Liver (tissue), 9 donors: ENCODE data around the gene KRR1. TPM values are rescaled to one million over a fixed set of nuclear protein-coding genes. Genes with fewer than 3 reads are reported as not detected.
"Not testable (repeated sequence)": the region's sequence is repeated elsewhere in the genome, so short reads cannot be mapped to it uniquely, and the experiment has no call there.

Experiments
- DNase-seq: peaks from one replicate; pipeline ENCODE4 v3.0.0-alpha.2; 2017; ENCODE audit warnings: low spot score
- H3K27ac ChIP-seq, 2 donors: one replicate each; pipeline ENCODE4 v1.7.0; 2013; ENCODE audit warnings: inconsistent platforms in 2 of 2, low read length in 2 of 2, control low read depth in 1 of 2, low read depth in 1 of 2, mild to moderate bottlenecking in 1 of 2
- H3K27me3 ChIP-seq, 4 donors: one replicate each; pipeline versions ENCODE4 v1.6.1 to v1.7.0; 2013; ENCODE audit warnings: low read length in 3 of 4, inconsistent platforms in 1 of 4, mild to moderate bottlenecking in 1 of 4, moderate library complexity in 1 of 4; ENCODE audit not compliant: control insufficient read depth in 4 of 4, insufficient read depth in 4 of 4
- H3K36me3 ChIP-seq, 4 donors: one replicate each; pipeline versions ENCODE4 v1.6.1 to v1.7.0; 2013; ENCODE audit warnings: low read length in 3 of 4, mild to moderate bottlenecking in 3 of 4, low read depth in 1 of 4, moderate library complexity in 1 of 4; ENCODE audit not compliant: control insufficient read depth in 4 of 4, insufficient read depth in 3 of 4
- H3K4me1 ChIP-seq, 4 donors: one replicate each; pipeline versions ENCODE4 v1.6.1 to v1.7.0; 2013; ENCODE audit warnings: low read length in 3 of 4, mild to moderate bottlenecking in 3 of 4, moderate library complexity in 1 of 4; ENCODE audit not compliant: control insufficient read depth in 4 of 4, insufficient read depth in 4 of 4
- H3K4me3 ChIP-seq, 3 donors: one replicate each; pipeline versions ENCODE4 v1.6.1 to v1.7.0; 2013; ENCODE audit warnings: low read length in 3 of 3, control low read depth in 1 of 3, low read depth in 1 of 3, mild to moderate bottlenecking in 1 of 3
- H3K9ac ChIP-seq, 2 donors: one replicate each; pipeline ENCODE4 v1.7.0; 2013; ENCODE audit warnings: low read length in 2 of 2, mild to moderate bottlenecking in 2 of 2, moderate library complexity in 2 of 2, control low read depth in 1 of 2, low read depth in 1 of 2
- H3K9me3 ChIP-seq, 4 donors: one replicate each; pipeline versions ENCODE4 v1.6.1 to v1.7.0; 2013; ENCODE audit warnings: low read length in 3 of 4; ENCODE audit not compliant: control insufficient read depth in 4 of 4
- ATF3 ChIP-seq: IDR thresholded peaks from 2 replicates; pipeline ENCODE4 v1.6.1; 2016; ENCODE audit warnings: antibody characterized with exemption
- CTCF ChIP-seq: fragments of 150-350 bp; IDR thresholded peaks from 2 replicates; pipeline ENCODE4 v1.5.1; 2017; ENCODE audit warnings: improper control_type of control experiment, low read depth, low read length; ENCODE audit not compliant: missing input control
- EGR1 ChIP-seq, 2 donors: IDR thresholded peaks; 2 replicates each; pipeline ENCODE4 v1.6.1; 2016 to 2018; ENCODE audit warnings: antibody characterized with exemption in 2 of 2, low read depth in 2 of 2
- FOXA1 ChIP-seq: IDR thresholded peaks from 2 replicates; pipeline ENCODE4 v1.6.1; 2016; ENCODE audit warnings: antibody characterized with exemption
- FOXA2 ChIP-seq: IDR thresholded peaks from 2 replicates; pipeline ENCODE4 v1.6.1; 2016; ENCODE audit warnings: antibody characterized with exemption
- GABPA ChIP-seq, 2 donors: IDR thresholded peaks in 1 of 2; conservative IDR thresholded peaks in 1 of 2; 2 replicates each; pipeline ENCODE4 v1.6.1; 2016; ENCODE audit warnings: antibody characterized with exemption in 2 of 2, mild to moderate bottlenecking in 1 of 2, moderate library complexity in 1 of 2
- HNF4A ChIP-seq, 2 donors: conservative IDR thresholded peaks; 2 replicates each; pipeline ENCODE4 v1.6.1; 2016; ENCODE audit warnings: antibody characterized with exemption in 2 of 2, mild to moderate bottlenecking in 2 of 2
- HNF4G ChIP-seq: IDR thresholded peaks from 2 replicates; pipeline ENCODE4 v1.6.1; 2016; ENCODE audit warnings: antibody characterized with exemption
- JUND ChIP-seq, 2 donors: IDR thresholded peaks; 2 replicates each; pipeline ENCODE4 v1.6.1; 2016; ENCODE audit warnings: antibody characterized with exemption in 2 of 2
- MAX ChIP-seq: IDR thresholded peaks from 2 replicates; pipeline ENCODE4 v1.6.1; 2016; ENCODE audit warnings: antibody characterized with exemption
- NR2F2 ChIP-seq: IDR thresholded peaks from 2 replicates; pipeline ENCODE4 v1.6.1; 2016; ENCODE audit warnings: antibody characterized with exemption
- RAD21 ChIP-seq, 2 donors: IDR thresholded peaks; 2 replicates each; pipeline ENCODE4 v1.6.1; 2016; ENCODE audit warnings: antibody characterized with exemption in 2 of 2, mild to moderate bottlenecking in 2 of 2
- REST ChIP-seq: IDR thresholded peaks from 2 replicates; pipeline ENCODE4 v1.6.1; 2016; ENCODE audit warnings: antibody characterized with exemption, mild to moderate bottlenecking
- RXRA ChIP-seq, 2 donors: IDR thresholded peaks; 2 replicates each; pipeline ENCODE4 v1.6.1; 2017 to 2018; ENCODE audit warnings: antibody characterized with exemption in 2 of 2, mild to moderate bottlenecking in 1 of 2
- SP1 ChIP-seq: IDR thresholded peaks from 2 replicates; pipeline ENCODE4 v1.6.1; 2018; ENCODE audit warnings: antibody characterized with exemption, mild to moderate bottlenecking
- TAF1 ChIP-seq: conservative IDR thresholded peaks from 2 replicates; pipeline ENCODE4 v1.6.1; 2016; ENCODE audit warnings: antibody characterized with exemption, mild to moderate bottlenecking
- YY1 ChIP-seq: IDR thresholded peaks from 2 replicates; pipeline ENCODE4 v1.6.1; 2016; ENCODE audit warnings: antibody characterized with exemption, mild to moderate bottlenecking
- ZBTB33 ChIP-seq: IDR thresholded peaks from 2 replicates; pipeline ENCODE4 v1.6.1; 2016; ENCODE audit warnings: antibody characterized with exemption
- WGBS: extraction: QIAGEN DNeasy Blood & Tissue Kit; methylation state at CpG from one replicate; pipeline ENCODE4 v1.1.7; 2013; 5-methylcytosine and 5-hydroxymethylcytosine counted together
- polyA plus RNA-seq, 2 donors: library from polyadenylated mRNA; stranded (reverse) in 1 of 2; unstranded in 1 of 2; fragments of 200-250 nt in 1 of 2; fragments of >200 nt in 1 of 2; fragmentation: Nextera tagmentation in 1 of 2; extraction: Ambion mirVana in 1 of 2; gene quantifications; one replicate each; pipeline versions ENCODE4 v1.2.1 to v1.2.3, GENCODE V29; 2013 to 2015
- total RNA-seq, 2 donors: library from RNA; depleted of rRNA; stranded (reverse); fragments of >200 nt; gene quantifications; one replicate each; pipeline ENCODE4 v1.2.3, GENCODE V29; 2014
- donor health status: healthy.
- donor health status: healthy.
- donor health status: healthy.
- donor health status: healthy.
- donor health status: healthy.

Gene KRR1
- total and polyA plus RNA-seq, 4 donors = 9.9 to 19.8 (median 14.9) TPM

- TF ChIP-seq ZBTB33 (no peak), RAD21 (IDR thresholded peaks at IDR 0.05) (no peak), FOXA1 (no peak), FOXA2 (no peak)
Measured at GRCh38 chr12:75446857-75447256, 64.6 kb downstream of the KRR1 start (continued).

- not testable (repeated sequence) for H3K36me3 ChIP-seq, H3K4me1 ChIP-seq, H3K9me3 ChIP-seq, DNase-seq, H3K27me3 ChIP-seq, H3K4me3 ChIP-seq, H3K9ac ChIP-seq, H3K27ac ChIP-seq
- WGBS = 80% methylated on average over 7 of the region's 7 CpGs
Measured at GRCh38 chr12:75445137-75445507, 66.3 kb downstream of the KRR1 start.

- H3K4me1 ChIP-seq = no peaks in the 10 kb centered on the region
- 88% methylated on average over 6 of the region's 6 CpGs for WGBS
- H3K9me3 ChIP-seq = no peaks in the 10 kb centered on the region
- no peak overlapping the region for H3K4me3 ChIP-seq
- no peak overlapping the region for H3K27ac ChIP-seq
- no peaks in the 10 kb centered on the region for H3K36me3 ChIP-seq
- no peak overlapping the region for H3K9ac ChIP-seq
- no peaks in the 10 kb centered on the region for H3K27me3 ChIP-seq
- no peak for DNase-seq
- TF ChIP-seq FOXA2 (no peak), SP1 (no peak), EGR1 (IDR thresholded peaks at IDR 0.05; ENCODE audit: low read depth in 2 of 2) (no peak), RXRA (IDR thresholded peaks at IDR 0.05) (no peak), REST (no peak), MAX (no peak), JUND (IDR thresholded peaks at IDR 0.05) (no peak), GABPA (IDR thresholded peaks at IDR 0.05 in 1 of 2, conservative IDR thresholded peaks at IDR 0.05 in 1 of 2) (no peak), CTCF (no peak), HNF4A (conservative IDR thresholded peaks at IDR 0.05) (no peak), NR2F2 (no peak), ZBTB33 (no peak), RAD21 (IDR thresholded peaks at IDR 0.05) (no peak), YY1 (no peak), TAF1 (no peak), FOXA1 (no peak), HNF4G (no peak), ATF3 (no peak)
Measured at GRCh38 chr12:75444429-75445136, 66.8 kb downstream of the KRR1 start.
